GM12878 (cell line): ENCODE measurements around the gene CMSS1. TPM values are rescaled to one million over a fixed set of nuclear protein-coding genes. Genes with fewer than 3 reads are reported as not detected.

ENCODE experiments used
- ASH2L ChIP-seq: fragments of 300-600, 200-600 bp; sonication (generic); IDR thresholded peaks from 2 replicates; pipeline ENCODE4 v1.6.1; 2017; ENCODE audit warnings: low read depth, mild to moderate bottlenecking, borderline replicate concordance
- BCL11A ChIP-seq: IDR thresholded peaks from 2 replicates; pipeline ENCODE4 v1.6.1; 2011; ENCODE audit warnings: low read depth, low read length
- BCLAF1 ChIP-seq: fragments of 450-650 bp; IDR thresholded peaks from 2 replicates; pipeline ENCODE4 v1.6.1; 2017; ENCODE audit warnings: antibody characterized with exemption, mild to moderate bottlenecking, moderate library complexity
- CBFB ChIP-seq: IDR thresholded peaks from 2 replicates; pipeline ENCODE4 v1.6.1; 2016; ENCODE audit warnings: antibody characterized with exemption, low read depth
- CBX5 ChIP-seq: sonication (generic); IDR thresholded peaks from 2 replicates; pipeline ENCODE4 v1.6.1; 2016; ENCODE audit warnings: low read depth, moderate library complexity, mild to moderate bottlenecking, inconsistent platforms
- EP300 ChIP-seq, 2 experiments: fragments of 150-350 bp in 1 of 2; IDR thresholded peaks; 2 replicates each; pipeline ENCODE4 v1.6.1; 2011 to 2012; ENCODE audit warnings: low read depth in 2 of 2, low read length in 2 of 2, borderline replicate concordance in 1 of 2, improper control_type of control experiment in 1 of 2, inconsistent platforms in 1 of 2; ENCODE audit not compliant: control insufficient read depth in 1 of 2
- MEF2A ChIP-seq: IDR thresholded peaks from 2 replicates; pipeline ENCODE4 v1.6.1; 2011; ENCODE audit warnings: low read depth, mild to moderate bottlenecking, low read length, moderate library complexity; ENCODE audit not compliant: insufficient read depth
- MYC ChIP-seq: IDR thresholded peaks from 2 replicates; pipeline ENCODE4 v1.6.1; 2011; ENCODE audit warnings: mild to moderate bottlenecking, low read length, moderate library complexity, inconsistent platforms; ENCODE audit not compliant: insufficient read depth, insufficient replicate concordance, insufficient read length, severe bottlenecking
- NBN ChIP-seq: fragments of 450-650 bp; IDR thresholded peaks from 2 replicates; pipeline ENCODE4 v1.6.1; 2016
- NR2C2 ChIP-seq: IDR thresholded peaks from 2 replicates; pipeline ENCODE4 v1.6.1; 2011; ENCODE audit warnings: borderline replicate concordance, low read depth; ENCODE audit not compliant: control insufficient read depth, insufficient read length
- NR2F1 ChIP-seq: fragments of 450-650 bp; conservative IDR thresholded peaks from 2 replicates; pipeline ENCODE4 v1.6.1; 2017; ENCODE audit warnings: mild to moderate bottlenecking
- NRF1 ChIP-seq: conservative IDR thresholded peaks from 2 replicates; pipeline ENCODE4 v1.6.1; 2011; ENCODE audit warnings: mild to moderate bottlenecking, low read depth, low read length, improper control_type of control experiment
- POLR2A ChIP-seq: IDR thresholded peaks from 2 replicates; pipeline ENCODE4 v1.6.1; 2011; ENCODE audit warnings: low read depth, mild to moderate bottlenecking, low read length
- RAD51 ChIP-seq: fragments of 450-650 bp; IDR thresholded peaks from 2 replicates; pipeline ENCODE4 v1.6.1; 2016; ENCODE audit warnings: moderate library complexity, mild to moderate bottlenecking, inconsistent platforms
- SKIL ChIP-seq: fragments of 450-650 bp; IDR thresholded peaks from 2 replicates; pipeline ENCODE4 v1.6.1; 2017; ENCODE audit warnings: mild to moderate bottlenecking, low read depth, inconsistent platforms; ENCODE audit not compliant: poor library complexity, severe bottlenecking
- SPI1 ChIP-seq: IDR thresholded peaks from 2 replicates; pipeline ENCODE4 v1.6.1; 2011; ENCODE audit warnings: low read depth, mild to moderate bottlenecking, low read length, moderate library complexity, borderline replicate concordance; ENCODE audit not compliant: insufficient read depth
- TBL1XR1 ChIP-seq: IDR thresholded peaks from 2 replicates; pipeline ENCODE4 v1.6.1; 2012; ENCODE audit warnings: low read depth, low read length, improper control_type of control experiment
- YBX1 ChIP-seq: fragments of 450-650 bp; IDR thresholded peaks from 2 replicates; pipeline ENCODE4 v1.6.1; 2016; ENCODE audit warnings: antibody characterized with exemption
- ZBED1 ChIP-seq: IDR thresholded peaks from 2 replicates; pipeline ENCODE4 v1.6.1; 2016; ENCODE audit warnings: borderline replicate concordance
- ZNF207 ChIP-seq: fragments of 450-650 bp; IDR thresholded peaks from 2 replicates; pipeline ENCODE4 v1.6.1; 2014; ENCODE audit warnings: antibody characterized with exemption, mild to moderate bottlenecking, borderline replicate concordance
- ZNF622 ChIP-seq: fragments of 450-650 bp; IDR thresholded peaks from 2 replicates; pipeline ENCODE4 v1.6.1; 2017; ENCODE audit warnings: mild to moderate bottlenecking, inconsistent platforms
- polyA plus RNA-seq, 11 experiments: library from polyadenylated mRNA; depleted of rRNA in 4 of 11; unstranded in 6 of 11; stranded (reverse) in 5 of 11; fragments of >200 nt; fragmentation: Nextera tagmentation in 4 of 11; fragmentation: Illumina TruSeq in 1 of 11; extraction: Ambion mirVana in 4 of 11; extraction: Trizol in 1 of 11; gene quantifications; 1 replicate in 1 of 11; 2 replicates in 10 of 11; pipeline versions ENCODE4 v1.2.1 to v1.2.3, GENCODE V29; 2011 to 2016; ENCODE audit warnings: inconsistent platforms in 2 of 11, missing spikeins in 2 of 11, low read depth in 1 of 11
- total RNA-seq, 4 experiments: library from RNA; depleted of rRNA in 3 of 4; stranded (reverse); fragments of >200 nt in 3 of 4; fragmentation: Illumina TruSeq in 1 of 4; extraction: Trizol in 1 of 4; gene quantifications; 2 replicates each; pipeline versions ENCODE4 v1.2.1 to v1.2.3, GENCODE V29; 2013 to 2021
- TF ChIP-seq, protein P1 (sequence below): IDR thresholded peaks from 2 replicates; pipeline ENCODE4 v1.6.1; 2011; ENCODE audit warnings: borderline replicate concordance, low read depth, mild to moderate bottlenecking, moderate library complexity, low read length; ENCODE audit not compliant: insufficient read depth, poor library complexity, severe bottlenecking
- TF ChIP-seq, protein P2 (sequence below), 3 experiments: IDR thresholded peaks in 2 of 3; conservative IDR thresholded peaks in 1 of 3; 2 replicates each; pipeline ENCODE4 v1.5.1; 2011; ENCODE audit warnings: low read depth in 3 of 3, low read length in 3 of 3, mild to moderate bottlenecking in 3 of 3, control low read depth in 2 of 3, moderate library complexity in 2 of 3, inconsistent platforms in 1 of 3, mixed read lengths in 1 of 3; ENCODE audit not compliant: control insufficient read depth in 2 of 3, insufficient read depth in 1 of 3; ENCODE audit errors: extremely low read depth in 1 of 3

Gene CMSS1
- total and polyA plus RNA-seq, 10 of the 15 experiments (the other 5 are each of a cell fraction or from before 2014, with no cell fraction given), result 31.0 to 118 (median 70.1) TPM

GRCh38 chr3:100087198-100087597 lies 269.5 kb downstream of the CMSS1 start (continued):
- TF ChIP-seq BCLAF1 (no peak), YBX1 (no peak), RAD51 (no peak), TBL1XR1 (no peak; the same call in 1 of the 2 replicates), NRF1 (no peak), NBN (0 out of 2 replicates have a peak, but pooled peaks have one; percentile 44), EP300 (IDR thresholded peaks at IDR 0.05; ENCODE audit: borderline replicate concordance in 1 of 2, control insufficient read depth in 1 of 2, low read depth in 2 of 2, low read length in 2 of 2) (peak; percentile 68 to 91; a peak in 3 of 4 replicates), ZNF622 (no peak), ASH2L (no peak), CBX5 (no peak), MEF2A (0 out of 2 replicates have a peak, but pooled peaks have one; percentile 27), BCL11A (peak; percentile 89), CBFB (peak; percentile 93), SKIL (no peak), ZBED1 (peak; percentile 67; the same call in 1 of the 2 replicates), NR2C2 (no peak), ZNF207 (no peak), MYC (no peak), POLR2A (no peak), SPI1 (no peak), NR2F1 (0 out of 2 replicates have a peak, but pooled peaks have one; percentile 15)
- TF ChIP-seq, protein P1, sequence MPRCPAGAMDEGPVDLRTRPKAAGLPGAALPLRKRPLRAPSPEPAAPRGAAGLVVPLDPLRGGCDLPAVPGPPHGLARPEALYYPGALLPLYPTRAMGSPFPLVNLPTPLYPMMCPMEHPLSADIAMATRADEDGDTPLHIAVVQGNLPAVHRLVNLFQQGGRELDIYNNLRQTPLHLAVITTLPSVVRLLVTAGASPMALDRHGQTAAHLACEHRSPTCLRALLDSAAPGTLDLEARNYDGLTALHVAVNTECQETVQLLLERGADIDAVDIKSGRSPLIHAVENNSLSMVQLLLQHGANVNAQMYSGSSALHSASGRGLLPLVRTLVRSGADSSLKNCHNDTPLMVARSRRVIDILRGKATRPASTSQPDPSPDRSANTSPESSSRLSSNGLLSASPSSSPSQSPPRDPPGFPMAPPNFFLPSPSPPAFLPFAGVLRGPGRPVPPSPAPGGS, result no peak
- TF ChIP-seq, protein P2, sequence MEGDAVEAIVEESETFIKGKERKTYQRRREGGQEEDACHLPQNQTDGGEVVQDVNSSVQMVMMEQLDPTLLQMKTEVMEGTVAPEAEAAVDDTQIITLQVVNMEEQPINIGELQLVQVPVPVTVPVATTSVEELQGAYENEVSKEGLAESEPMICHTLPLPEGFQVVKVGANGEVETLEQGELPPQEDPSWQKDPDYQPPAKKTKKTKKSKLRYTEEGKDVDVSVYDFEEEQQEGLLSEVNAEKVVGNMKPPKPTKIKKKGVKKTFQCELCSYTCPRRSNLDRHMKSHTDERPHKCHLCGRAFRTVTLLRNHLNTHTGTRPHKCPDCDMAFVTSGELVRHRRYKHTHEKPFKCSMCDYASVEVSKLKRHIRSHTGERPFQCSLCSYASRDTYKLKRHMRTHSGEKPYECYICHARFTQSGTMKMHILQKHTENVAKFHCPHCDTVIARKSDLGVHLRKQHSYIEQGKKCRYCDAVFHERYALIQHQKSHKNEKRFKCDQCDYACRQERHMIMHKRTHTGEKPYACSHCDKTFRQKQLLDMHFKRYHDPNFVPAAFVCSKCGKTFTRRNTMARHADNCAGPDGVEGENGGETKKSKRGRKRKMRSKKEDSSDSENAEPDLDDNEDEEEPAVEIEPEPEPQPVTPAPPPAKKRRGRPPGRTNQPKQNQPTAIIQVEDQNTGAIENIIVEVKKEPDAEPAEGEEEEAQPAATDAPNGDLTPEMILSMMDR (IDR thresholded peaks at IDR 0.05 in 2 of 3, conservative IDR thresholded peaks at IDR 0.05 in 1 of 3; ENCODE audit: control insufficient read depth in 2 of 3, extremely low read depth in 1 of 3, insufficient read depth in 1 of 3, low read depth in 3 of 3, low read length in 3 of 3), result no peak
